Measurements from ENCODE around the gene HPSE2.

The HPSE2 gene

DNA sequence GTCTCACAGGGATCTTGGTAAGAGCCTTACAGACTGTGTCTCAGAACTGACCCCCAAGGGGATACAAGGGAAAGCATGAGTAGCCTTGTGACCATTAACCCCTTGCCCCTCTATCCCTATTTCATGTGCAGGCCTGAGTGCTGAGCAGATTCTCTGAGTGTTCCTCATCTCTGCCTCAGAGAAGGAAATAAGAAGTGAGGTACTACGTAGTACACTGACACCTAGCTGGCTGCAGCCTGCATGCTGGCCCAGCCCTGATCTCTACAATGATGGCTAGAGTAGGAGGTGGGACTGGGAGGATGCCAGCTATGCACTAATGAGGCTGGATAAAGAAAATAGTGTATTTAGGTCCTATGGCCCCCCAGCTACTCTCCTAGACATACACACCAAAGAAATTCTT is 614.0 kb downstream of the HPSE2 start:
- Mint-ChIP-seq H3K4me3 (no peak overlapping the region), H3K4me1 (peaks cover 22% of the 10 kb centered on the region), H3K9me3 (no peaks in the 10 kb centered on the region), H3K27ac (peak overlapping the region in 2 of 3 experiments; percentile 32), H3K27me3 (ENCODE audit: low read depth) (no peaks in the 10 kb centered on the region), H3K36me3 (ENCODE audit: low read depth) (no peaks in the 10 kb centered on the region)
- no peak for TF ChIP-seq CTCF (IDR thresholded peaks at IDR 0.05; ENCODE audit: unreplicated experiment in 3 of 3)

DNA sequence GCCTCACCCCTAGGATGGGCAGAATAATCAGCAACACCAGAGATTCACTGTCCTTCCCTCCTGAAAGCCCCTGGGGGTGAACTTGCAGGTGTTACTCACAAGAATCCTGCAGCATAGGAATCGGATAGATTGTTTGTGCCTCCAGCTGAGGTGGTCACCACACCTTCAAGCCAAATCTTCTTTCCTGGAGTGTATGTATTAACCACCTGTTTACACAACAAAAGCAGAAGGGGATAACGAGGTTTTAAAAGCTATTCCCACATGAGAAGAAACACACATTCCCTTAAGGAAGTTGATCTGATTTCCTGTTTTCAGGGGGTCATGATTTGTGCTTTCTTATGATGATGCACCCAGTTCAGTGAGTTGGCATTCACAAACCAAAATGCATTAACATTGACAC is 615.1 kb downstream of the HPSE2 start:
- Mint-ChIP-seq H3K36me3 (ENCODE audit: low read depth) (no peaks in the 10 kb centered on the region), H3K4me3 (no peak overlapping the region), H3K9me3 (no peaks in the 10 kb centered on the region), H3K4me1 (peaks cover 22% of the 10 kb centered on the region), H3K27ac (peak overlapping the region in 1 of 3 experiments; percentile 32), H3K27me3 (ENCODE audit: low read depth) (no peaks in the 10 kb centered on the region)
- TF ChIP-seq CTCF (IDR thresholded peaks at IDR 0.05; ENCODE audit: unreplicated experiment in 3 of 3): no peak

DNA sequence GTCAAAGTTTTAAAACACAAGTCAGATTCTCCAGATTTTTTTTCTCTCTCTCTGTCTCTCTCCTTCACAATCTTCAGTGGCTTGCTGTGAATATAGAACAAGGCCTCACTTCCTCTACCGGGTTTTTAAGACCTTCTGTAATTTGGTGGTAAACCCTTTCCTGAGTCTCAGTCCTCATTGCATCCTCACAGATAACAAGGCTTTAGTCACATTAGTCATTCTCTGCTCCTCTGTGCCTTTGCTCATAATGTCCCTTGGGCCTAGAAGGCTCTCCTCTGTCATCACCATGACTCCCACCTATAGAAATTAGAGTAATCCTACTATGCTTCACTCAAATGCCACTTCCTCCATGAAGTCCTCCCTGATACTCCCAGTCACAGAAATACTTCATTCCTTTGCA is 616.2 kb downstream of the HPSE2 start:
- TF ChIP-seq CTCF (IDR thresholded peaks at IDR 0.05; ENCODE audit: unreplicated experiment in 3 of 3): no peak
- peak overlapping the region; percentile 77 to 84 (median 81) for H3K27ac Mint-ChIP-seq
- no peaks in the 10 kb centered on the region for H3K27me3 Mint-ChIP-seq (ENCODE audit: low read depth)
- H3K9me3 Mint-ChIP-seq: no peaks in the 10 kb centered on the region
- no peak overlapping the region for H3K4me3 Mint-ChIP-seq
- H3K4me1 Mint-ChIP-seq: peaks cover 22% of the 10 kb centered on the region
- H3K36me3 Mint-ChIP-seq (ENCODE audit: low read depth): no peaks in the 10 kb centered on the region

DNA sequence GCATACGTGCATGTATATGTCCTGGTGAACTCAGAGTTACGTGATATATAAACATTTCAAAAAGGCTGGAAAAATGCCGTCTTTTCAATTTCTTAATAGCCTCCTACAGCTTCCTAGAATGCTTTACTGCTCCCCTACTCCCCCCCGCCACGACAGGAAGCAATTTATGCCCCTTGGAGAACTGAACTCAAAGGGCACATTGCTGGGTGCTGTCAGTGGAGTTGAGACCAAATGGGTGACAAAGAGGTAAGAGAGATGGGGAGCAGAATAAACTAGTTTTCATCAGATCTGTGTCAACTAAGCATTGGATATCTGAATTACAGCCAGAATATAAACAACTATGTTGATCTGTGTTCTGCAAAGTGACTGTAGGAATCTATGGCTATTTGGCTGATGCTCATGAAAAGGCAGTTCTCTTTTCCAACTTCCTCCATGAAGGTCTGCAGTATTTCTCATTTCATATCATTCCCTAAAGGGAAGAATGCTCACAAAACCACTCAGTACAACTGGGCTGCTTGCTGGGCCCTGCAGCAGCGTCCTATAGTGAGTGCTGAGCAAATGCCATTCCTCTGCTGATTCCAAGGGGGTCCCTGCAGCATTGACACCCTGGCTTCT is 617.6 kb downstream of the HPSE2 start:
- peaks cover 22% of the 10 kb centered on the region for H3K4me1 Mint-ChIP-seq

DNA sequence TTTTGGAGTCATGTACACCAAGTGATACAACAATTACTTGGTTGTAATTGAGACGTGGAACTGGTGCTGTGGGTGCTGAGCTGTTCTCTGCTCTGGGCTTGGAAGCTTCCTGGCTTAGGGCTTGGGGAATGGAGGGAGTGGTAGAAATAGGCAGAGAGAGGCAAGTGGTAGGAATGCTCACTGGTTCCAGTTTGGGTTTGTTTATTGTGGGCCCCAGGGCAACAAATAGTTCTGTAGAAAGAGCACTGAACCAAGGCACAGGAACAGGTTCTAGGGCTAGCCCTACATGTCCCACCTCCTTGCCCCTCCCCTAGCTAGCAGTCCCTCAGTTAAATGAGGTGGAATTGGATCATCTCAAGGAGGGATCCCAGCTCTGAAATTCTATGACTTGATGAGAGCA is 622.2 kb downstream of the HPSE2 start:
- Mint-ChIP-seq H3K27ac (no peak overlapping the region), H3K9me3 (no peaks in the 10 kb centered on the region), H3K4me1 (peaks cover 36% of the 10 kb centered on the region), H3K36me3 (ENCODE audit: low read depth) (no peaks in the 10 kb centered on the region), H3K27me3 (ENCODE audit: low read depth) (no peaks in the 10 kb centered on the region), H3K4me3 (no peak overlapping the region)
- no peak for TF ChIP-seq CTCF (IDR thresholded peaks at IDR 0.05; ENCODE audit: unreplicated experiment in 3 of 3)

More for the DNA sequence above, 617.6 kb downstream of the HPSE2 start:
- H3K9me3 Mint-ChIP-seq: no peaks in the 10 kb centered on the region
- TF ChIP-seq CTCF (IDR thresholded peaks at IDR 0.05; ENCODE audit: unreplicated experiment in 3 of 3): no peak
- H3K4me3 Mint-ChIP-seq: no peak overlapping the region
- H3K27me3 Mint-ChIP-seq (ENCODE audit: low read depth): no peaks in the 10 kb centered on the region
- H3K36me3 Mint-ChIP-seq (ENCODE audit: low read depth): no peaks in the 10 kb centered on the region
- peak overlapping the region; percentile 77 to 88 (median 84) for H3K27ac Mint-ChIP-seq

DNA sequence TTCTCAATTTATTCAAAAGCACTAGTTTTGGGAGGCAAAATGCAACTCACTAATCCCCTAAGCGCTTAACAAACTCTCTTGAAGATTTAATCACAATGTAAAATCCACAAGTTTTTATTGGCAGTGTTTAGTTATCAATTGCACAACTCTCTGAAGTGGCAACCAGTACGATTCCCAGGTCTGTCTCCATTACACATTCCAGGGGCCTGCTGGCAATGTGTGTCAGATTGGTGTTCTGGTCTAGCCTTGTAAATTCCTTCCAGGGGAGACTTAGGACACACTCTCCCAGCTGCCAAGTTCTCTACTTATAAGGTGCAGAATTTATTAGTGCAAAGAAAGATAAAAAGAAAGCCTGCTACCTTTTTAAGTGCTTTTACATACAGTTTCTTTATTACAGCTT is 624.2 kb downstream of the HPSE2 start:
- H3K9me3 Mint-ChIP-seq: no peaks in the 10 kb centered on the region
- H3K27ac Mint-ChIP-seq: peak overlapping the region; percentile 75 to 89 (median 78)
- H3K27me3 Mint-ChIP-seq (ENCODE audit: low read depth): no peaks in the 10 kb centered on the region
- peaks cover 26% of the 10 kb centered on the region for H3K4me1 Mint-ChIP-seq
- no peak for TF ChIP-seq CTCF (IDR thresholded peaks at IDR 0.05; ENCODE audit: unreplicated experiment in 3 of 3)
- no peaks in the 10 kb centered on the region for H3K36me3 Mint-ChIP-seq (ENCODE audit: low read depth)
- H3K4me3 Mint-ChIP-seq: no peak overlapping the region
